Immature natural killer cell (primary cell): ENCODE data around the gene RNF141. TPM values are rescaled to one million over a fixed set of nuclear protein-coding genes. Genes with fewer than 3 reads are reported as not detected.

Experiments used
- DNase-seq, 3 donors: peaks; one replicate each; pipeline ENCODE4 v3.0.0; 2022; ENCODE audit warnings: mixed read lengths in 1 of 3
- H3K27ac Mint-ChIP-seq, 6 donors: one replicate each; pipeline ENCODE4 v1.8.0; 2020; ENCODE audit warnings: mixed read lengths in 6 of 6, mild to moderate bottlenecking in 5 of 6, inconsistent platforms in 4 of 6, moderate library complexity in 3 of 6
- H3K27me3 Mint-ChIP-seq, 3 donors: one replicate each; pipeline ENCODE4 v1.8.0; 2020 to 2021; ENCODE audit warnings: low read depth in 3 of 3, mild to moderate bottlenecking in 3 of 3, mixed read lengths in 3 of 3, moderate library complexity in 3 of 3, inconsistent platforms in 1 of 3
- H3K36me3 Mint-ChIP-seq, 3 donors: one replicate each; pipeline ENCODE4 v1.8.0; 2020; ENCODE audit warnings: mixed read lengths in 3 of 3, inconsistent platforms in 2 of 3, mild to moderate bottlenecking in 2 of 3
- H3K4me1 Mint-ChIP-seq, 2 donors: one replicate each; pipeline ENCODE4 v1.8.0; 2020; ENCODE audit warnings: inconsistent platforms in 2 of 2, mild to moderate bottlenecking in 2 of 2, mixed read lengths in 2 of 2, moderate library complexity in 1 of 2
- H3K4me3 Mint-ChIP-seq, 5 donors: one replicate each; pipeline ENCODE4 v1.8.0; 2020; ENCODE audit warnings: mild to moderate bottlenecking in 5 of 5, mixed read lengths in 5 of 5, inconsistent platforms in 3 of 5, moderate library complexity in 3 of 5
- H3K9me3 Mint-ChIP-seq, 6 donors: one replicate each; pipeline ENCODE4 v1.8.0; 2020; ENCODE audit warnings: mild to moderate bottlenecking in 6 of 6, mixed read lengths in 6 of 6, inconsistent platforms in 4 of 6, moderate library complexity in 3 of 6
- polyA plus RNA-seq, 3 donors: library from polyadenylated mRNA; unstranded; fragments of 300-500 nt; fragmentation: Illumina TruSeq; gene quantifications; one replicate each; pipeline ENCODE4 v1.2.3, GENCODE V29; 2021

Gene RNF141
- polyA plus RNA-seq, 3 donors from 2014 or later = 12.0 to 16.8 (median 13.0) TPM

DNA sequence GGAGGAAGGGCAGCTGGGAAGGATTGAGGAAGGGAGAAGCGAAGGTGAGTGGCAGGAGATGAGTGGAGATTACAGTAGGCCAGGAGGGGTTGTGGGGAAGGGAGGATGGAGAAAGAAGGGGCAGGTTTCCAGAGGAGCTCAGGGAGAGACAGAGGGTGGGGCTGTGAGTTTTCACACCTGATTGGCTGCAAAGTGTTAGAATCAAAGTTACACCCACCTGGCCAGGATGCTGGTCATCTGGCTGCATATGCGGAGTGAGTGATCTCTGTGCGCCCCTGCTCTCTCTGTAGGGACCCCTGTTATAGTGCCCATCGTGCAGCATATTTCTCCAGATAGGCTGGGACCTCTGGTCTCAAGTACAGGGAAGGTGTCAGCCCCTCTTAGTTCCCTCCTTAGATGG, 67.6 kb downstream of the RNF141 start:
- peaks cover 0 to 2% (median 0%) of the 10 kb centered on the region in 6 donors for H3K9me3 Mint-ChIP-seq
- no peak overlapping the region for H3K4me3 Mint-ChIP-seq
- H3K27ac Mint-ChIP-seq = peak overlapping the region in 1 of 6 donors; percentile 57
- H3K27me3 Mint-ChIP-seq = peaks cover 0 to 7% (median 4%) of the 10 kb centered on the region in 3 donors
- no peak for DNase-seq
- peaks cover 0 to 2% (median under 1%) of the 10 kb centered on the region in 3 donors for H3K36me3 Mint-ChIP-seq
- H3K4me1 Mint-ChIP-seq = peaks cover 26 to 34% of the 10 kb centered on the region in 2 donors

DNA sequence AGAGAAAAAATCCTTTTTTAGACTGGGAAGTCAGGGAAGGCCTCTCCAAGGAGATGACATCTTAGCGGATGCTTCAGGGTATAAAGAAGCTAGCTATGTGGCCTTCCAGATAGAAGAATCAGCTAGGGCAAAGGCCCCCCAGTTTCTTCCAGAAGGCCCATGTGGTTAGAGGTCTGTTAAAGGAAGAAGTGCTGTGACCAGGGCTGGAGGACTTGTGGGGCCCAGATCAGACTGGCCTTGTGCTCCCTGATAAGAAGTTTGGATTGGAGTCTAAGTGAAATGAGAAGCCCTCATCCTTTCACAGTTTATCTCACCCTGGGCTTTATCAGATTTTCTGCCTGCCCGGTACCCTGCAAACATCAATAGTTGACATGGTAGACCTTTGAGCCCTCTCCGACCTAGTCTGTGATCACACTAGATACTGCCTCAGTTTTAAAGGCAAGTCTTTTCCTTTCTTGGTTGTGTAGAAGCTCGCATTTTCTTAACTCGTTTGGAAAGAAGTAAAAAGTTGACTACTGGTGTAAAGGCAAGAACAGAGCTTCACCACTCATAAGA, 78.2 kb downstream of the RNF141 start:
- Mint-ChIP-seq H3K9me3 (no peaks in the 10 kb centered on the region), H3K4me1 (peaks cover 38 to 41% of the 10 kb centered on the region in 2 donors), H3K4me3 (no peak overlapping the region), H3K36me3 (peaks cover 11 to 17% (median 13%) of the 10 kb centered on the region in 3 donors), H3K27ac (no peak overlapping the region), H3K27me3 (peaks cover 0 to 12% (median 4%) of the 10 kb centered on the region in 3 donors)
- no peak for DNase-seq

Other genes starting within 250 kb of the RNF141 start
- gene SBF2, start 247.0 kb downstream of the RNF141 start, polyA plus RNA-seq = 1 to 10 TPM; 3.2 to 6.9 (median 4.7) TPM
- 1 to 10 TPM in 1 of 3 donors, under 1 TPM in 2; 0.19 to 2.1 (median 0.20) TPM for gene ADM, start 236.1 kb downstream of the RNF141 start, polyA plus RNA-seq
- gene AMPD3, start 85.9 kb downstream of the RNF141 start, polyA plus RNA-seq = 1 to 10 TPM; 2.5 to 4.9 (median 4.0) TPM
- not detected for gene LYVE1, start 27.5 kb upstream of the RNF141 start, polyA plus RNA-seq
- gene IRAG1, start 152.6 kb upstream of the RNF141 start, polyA plus RNA-seq = under 1 TPM in 1 of 3 donors, not detected in 2; 0.41 TPM
- gene CTR9, start 210.1 kb upstream of the RNF141 start, polyA plus RNA-seq = 10 to 100 TPM; 32.6 to 68.0 (median 43.2) TPM